HG03432 (cell line): Measurements from ENCODE around the gene EPYC.
A peak's percentile ranks its signal among the peaks of the same experiment; 100 is the strongest.

Source experiments
- ATAC-seq: cut with Tn5 transposase; IDR thresholded peaks from one replicate; pipeline ENCODE4 v1.9.1; 2021; ENCODE audit warnings: mild to moderate bottlenecking, moderate library complexity; ENCODE audit not compliant: unreplicated experiment

The EPYC gene

GRCh38 chr12:90916516-90916915, 88.3 kb downstream of the EPYC start:
- ATAC-seq, result no peak

GRCh38 chr12:90915353-90915752, 89.4 kb downstream of the EPYC start:
- peak; percentile 54 for ATAC-seq
